Measurements from ENCODE around the gene B3GALT6. TPM values are rescaled to one million over a fixed set of nuclear protein-coding genes. Genes with fewer than 3 reads are reported as not detected.

Gene B3GALT6
- total RNA-seq, 1 donor from 2014 or later: 15.8 TPM

DNA sequence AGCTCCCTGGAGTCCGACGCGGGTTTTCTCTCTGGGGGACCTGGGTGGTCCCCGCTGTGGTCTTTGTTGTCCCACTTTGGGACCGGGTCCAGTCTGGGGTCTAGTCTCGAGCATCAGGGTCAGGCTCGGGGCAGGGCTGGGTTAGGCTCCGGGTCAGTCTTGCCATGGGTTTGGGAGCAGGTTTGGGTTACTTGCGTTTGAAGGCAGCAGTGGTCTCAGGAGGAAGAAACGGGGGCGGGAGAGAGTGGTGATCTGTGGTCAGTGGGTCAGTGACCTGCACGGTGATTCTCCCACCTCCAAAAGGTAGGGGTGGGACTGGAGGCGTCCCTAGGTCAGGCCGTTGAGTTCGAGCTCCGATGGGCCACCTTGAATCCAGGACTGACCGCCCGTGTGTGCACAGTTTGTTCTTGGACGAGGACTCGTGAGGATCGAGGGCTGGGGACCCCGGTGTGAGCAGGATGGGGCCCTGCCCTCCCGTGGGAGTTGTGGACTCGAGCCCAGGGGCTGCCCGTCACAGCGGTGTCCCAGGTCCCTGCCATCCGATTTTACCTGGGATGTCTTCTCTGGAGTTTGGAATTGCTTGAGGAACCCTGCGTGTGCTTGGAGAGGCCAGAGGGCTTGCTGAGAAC lies 2.3 kb downstream of the B3GALT6 start:
- peaks cover 33% of the 10 kb centered on the region for H4K20me1 ChIP-seq (ENCODE audit: low read depth)
- peaks cover 5% of the 10 kb centered on the region for H3K27me3 Mint-ChIP-seq (ENCODE audit: insufficient read depth, low read depth)
- H3K79me2 ChIP-seq (ENCODE audit: low read depth): peaks cover 46% of the 10 kb centered on the region
- peaks cover 12% of the 10 kb centered on the region for H3F3A ChIP-seq (ENCODE audit: low read depth)
- H2AFZ ChIP-seq (replicated peaks): no peak overlapping the region
- TF ChIP-seq, protein P1, sequence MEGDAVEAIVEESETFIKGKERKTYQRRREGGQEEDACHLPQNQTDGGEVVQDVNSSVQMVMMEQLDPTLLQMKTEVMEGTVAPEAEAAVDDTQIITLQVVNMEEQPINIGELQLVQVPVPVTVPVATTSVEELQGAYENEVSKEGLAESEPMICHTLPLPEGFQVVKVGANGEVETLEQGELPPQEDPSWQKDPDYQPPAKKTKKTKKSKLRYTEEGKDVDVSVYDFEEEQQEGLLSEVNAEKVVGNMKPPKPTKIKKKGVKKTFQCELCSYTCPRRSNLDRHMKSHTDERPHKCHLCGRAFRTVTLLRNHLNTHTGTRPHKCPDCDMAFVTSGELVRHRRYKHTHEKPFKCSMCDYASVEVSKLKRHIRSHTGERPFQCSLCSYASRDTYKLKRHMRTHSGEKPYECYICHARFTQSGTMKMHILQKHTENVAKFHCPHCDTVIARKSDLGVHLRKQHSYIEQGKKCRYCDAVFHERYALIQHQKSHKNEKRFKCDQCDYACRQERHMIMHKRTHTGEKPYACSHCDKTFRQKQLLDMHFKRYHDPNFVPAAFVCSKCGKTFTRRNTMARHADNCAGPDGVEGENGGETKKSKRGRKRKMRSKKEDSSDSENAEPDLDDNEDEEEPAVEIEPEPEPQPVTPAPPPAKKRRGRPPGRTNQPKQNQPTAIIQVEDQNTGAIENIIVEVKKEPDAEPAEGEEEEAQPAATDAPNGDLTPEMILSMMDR (IDR thresholded peaks at IDR 0.05): no peak
- no peak for TF ChIP-seq EZH2phosphoT487 (IDR thresholded peaks at IDR 0.05)
- no peak for TF ChIP-seq EZH2 (IDR thresholded peaks at IDR 0.05)
- H3K27ac Mint-ChIP-seq: no peak overlapping the region
- peaks cover 3% of the 10 kb centered on the region for H3K9me3 Mint-ChIP-seq
- no peaks in the 10 kb centered on the region for H3K27me3 ChIP-seq
- H3K36me3 Mint-ChIP-seq: peaks cover 16% of the 10 kb centered on the region
- H3K9ac ChIP-seq: no peak overlapping the region
- H3K4me1 ChIP-seq: peaks cover 6% of the 10 kb centered on the region
- H3K4me3 Mint-ChIP-seq: peak overlapping the region; percentile 84
- no peak overlapping the region for H3K27ac ChIP-seq
- peaks cover 31% of the 10 kb centered on the region for H3K4me1 Mint-ChIP-seq
- H3K4me3 ChIP-seq: no peak overlapping the region
- no peaks in the 10 kb centered on the region for H3K9me3 ChIP-seq (ENCODE audit: low read depth)
- H3K36me3 ChIP-seq: no peaks in the 10 kb centered on the region
- H3K4me2 ChIP-seq: no peak overlapping the region
- DNase-seq (ENCODE audit: low spot score): no peak

DNA sequence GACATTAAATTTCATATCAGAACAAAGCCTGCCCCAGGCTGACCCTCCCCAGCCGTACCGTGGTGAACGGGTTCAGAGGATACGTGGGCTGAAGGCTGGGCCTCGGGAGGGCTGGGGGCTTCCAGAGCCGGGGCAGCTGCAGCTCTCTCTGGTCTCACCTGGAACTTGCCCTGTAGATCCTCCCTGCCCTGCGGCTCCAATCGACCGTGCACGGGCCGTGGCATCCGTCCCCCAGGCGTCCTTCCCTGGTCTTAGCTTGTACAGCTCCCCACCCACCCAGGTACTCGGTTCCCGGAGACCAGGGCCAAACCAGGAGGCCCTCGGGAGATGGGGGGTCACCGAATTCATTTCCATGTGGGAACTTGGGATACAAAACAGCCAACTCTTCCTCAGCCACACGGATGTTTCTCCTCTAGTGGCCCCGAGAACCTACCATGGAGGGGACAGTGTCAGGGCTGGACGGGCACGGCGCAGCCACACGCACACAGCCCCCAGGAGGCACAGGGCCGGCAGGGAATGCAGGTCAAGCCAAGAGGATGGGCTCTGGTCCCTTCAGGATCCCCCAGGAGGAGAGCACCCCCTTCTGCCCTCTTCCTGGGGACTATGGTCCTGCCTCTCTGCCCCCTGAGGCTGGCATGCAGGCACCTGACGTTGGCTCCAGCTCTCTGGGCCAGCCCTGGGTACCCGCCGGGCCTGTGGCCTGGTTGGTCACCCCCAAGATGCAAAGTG lies 3.1 kb downstream of the B3GALT6 start:
- H3K27me3 ChIP-seq: no peaks in the 10 kb centered on the region
- TF ChIP-seq, protein P1 (IDR thresholded peaks at IDR 0.05): no peak
- TF ChIP-seq EZH2phosphoT487 (IDR thresholded peaks at IDR 0.05) (no peak), EZH2 (IDR thresholded peaks at IDR 0.05) (no peak)
- H3K36me3 Mint-ChIP-seq: peaks cover 11% of the 10 kb centered on the region
- no peak overlapping the region for H3K27ac Mint-ChIP-seq
- no peak overlapping the region for H3K9ac ChIP-seq
- H3K4me3 Mint-ChIP-seq: no peak overlapping the region
- H3K9me3 Mint-ChIP-seq: peaks cover 3% of the 10 kb centered on the region
- H3K27me3 Mint-ChIP-seq (ENCODE audit: insufficient read depth, low read depth): peaks cover 2% of the 10 kb centered on the region
- peaks cover 38% of the 10 kb centered on the region for H3K79me2 ChIP-seq (ENCODE audit: low read depth)
- H4K20me1 ChIP-seq (ENCODE audit: low read depth): peaks cover 26% of the 10 kb centered on the region
- DNase-seq (ENCODE audit: low spot score): no peak
- no peak overlapping the region for H3K27ac ChIP-seq
- no peak overlapping the region for H2AFZ ChIP-seq (replicated peaks)
- peaks cover 25% of the 10 kb centered on the region for H3K4me1 Mint-ChIP-seq
- no peak overlapping the region for H3K4me2 ChIP-seq
- H3K36me3 ChIP-seq: no peaks in the 10 kb centered on the region
- no peak overlapping the region for H3K4me3 ChIP-seq
- no peaks in the 10 kb centered on the region for H3K9me3 ChIP-seq (ENCODE audit: low read depth)
- peaks cover 15% of the 10 kb centered on the region for H3K4me1 ChIP-seq
- peaks cover 12% of the 10 kb centered on the region for H3F3A ChIP-seq (ENCODE audit: low read depth)

DNA sequence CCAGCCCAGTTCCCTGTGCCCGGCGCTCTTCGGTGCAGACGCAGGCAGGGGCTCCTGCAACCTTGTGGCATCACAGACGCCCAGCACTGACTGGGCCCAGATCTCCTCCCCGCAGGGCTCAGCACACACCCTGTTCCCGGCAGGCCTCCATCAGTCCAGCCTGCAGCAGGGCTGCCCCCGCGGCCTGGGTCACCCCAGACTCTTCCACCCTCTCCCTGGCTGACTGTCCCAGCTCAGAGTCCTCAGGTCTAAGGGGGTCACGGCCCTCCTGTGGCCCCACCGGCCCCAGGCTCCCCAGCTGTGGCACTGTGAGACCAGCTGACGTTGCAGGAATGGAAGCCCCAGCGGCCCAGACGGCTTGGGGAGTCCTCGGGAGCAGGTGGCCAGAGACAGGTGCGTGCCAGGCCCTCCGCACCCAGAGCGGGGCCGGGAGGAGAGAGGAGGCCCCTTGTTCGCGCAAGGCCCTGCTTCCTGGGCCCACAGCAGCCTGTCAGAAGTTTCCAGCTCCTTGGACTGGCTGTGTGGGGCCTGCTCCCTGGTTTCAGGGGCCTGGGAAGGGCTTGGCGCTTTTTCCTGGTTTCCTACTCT lies 4.2 kb downstream of the B3GALT6 start:
- Histone ChIP-seq H3K4me1 (peaks cover 9% of the 10 kb centered on the region), H2AFZ (replicated peaks) (no peak overlapping the region), H4K20me1 (ENCODE audit: low read depth) (peaks cover 18% of the 10 kb centered on the region), H3K9ac (no peak overlapping the region), H3K4me2 (no peak overlapping the region), H3K9me3 (ENCODE audit: low read depth) (no peaks in the 10 kb centered on the region), H3K79me2 (ENCODE audit: low read depth) (peaks cover 27% of the 10 kb centered on the region), H3K4me3 (no peak overlapping the region), H3K27me3 (no peaks in the 10 kb centered on the region), H3F3A (ENCODE audit: low read depth) (peaks cover 7% of the 10 kb centered on the region), H3K27ac (peak overlapping the region; percentile 63), H3K36me3 (no peaks in the 10 kb centered on the region)
- DNase-seq (ENCODE audit: low spot score): no peak
- H3K27me3 Mint-ChIP-seq (ENCODE audit: insufficient read depth, low read depth): peaks cover 2% of the 10 kb centered on the region
- peaks cover 11% of the 10 kb centered on the region for H3K36me3 Mint-ChIP-seq
- H3K4me3 Mint-ChIP-seq: no peak overlapping the region
- H3K4me1 Mint-ChIP-seq: peaks cover 17% of the 10 kb centered on the region
- peaks cover 3% of the 10 kb centered on the region for H3K9me3 Mint-ChIP-seq
- H3K27ac Mint-ChIP-seq: no peak overlapping the region
- TF ChIP-seq, protein P1 (IDR thresholded peaks at IDR 0.05): no peak
- TF ChIP-seq EZH2 (IDR thresholded peaks at IDR 0.05) (no peak), EZH2phosphoT487 (IDR thresholded peaks at IDR 0.05) (no peak)
